ENCODE results near the gene CSNK1G2.

CSNK1G2 gene

DNA sequence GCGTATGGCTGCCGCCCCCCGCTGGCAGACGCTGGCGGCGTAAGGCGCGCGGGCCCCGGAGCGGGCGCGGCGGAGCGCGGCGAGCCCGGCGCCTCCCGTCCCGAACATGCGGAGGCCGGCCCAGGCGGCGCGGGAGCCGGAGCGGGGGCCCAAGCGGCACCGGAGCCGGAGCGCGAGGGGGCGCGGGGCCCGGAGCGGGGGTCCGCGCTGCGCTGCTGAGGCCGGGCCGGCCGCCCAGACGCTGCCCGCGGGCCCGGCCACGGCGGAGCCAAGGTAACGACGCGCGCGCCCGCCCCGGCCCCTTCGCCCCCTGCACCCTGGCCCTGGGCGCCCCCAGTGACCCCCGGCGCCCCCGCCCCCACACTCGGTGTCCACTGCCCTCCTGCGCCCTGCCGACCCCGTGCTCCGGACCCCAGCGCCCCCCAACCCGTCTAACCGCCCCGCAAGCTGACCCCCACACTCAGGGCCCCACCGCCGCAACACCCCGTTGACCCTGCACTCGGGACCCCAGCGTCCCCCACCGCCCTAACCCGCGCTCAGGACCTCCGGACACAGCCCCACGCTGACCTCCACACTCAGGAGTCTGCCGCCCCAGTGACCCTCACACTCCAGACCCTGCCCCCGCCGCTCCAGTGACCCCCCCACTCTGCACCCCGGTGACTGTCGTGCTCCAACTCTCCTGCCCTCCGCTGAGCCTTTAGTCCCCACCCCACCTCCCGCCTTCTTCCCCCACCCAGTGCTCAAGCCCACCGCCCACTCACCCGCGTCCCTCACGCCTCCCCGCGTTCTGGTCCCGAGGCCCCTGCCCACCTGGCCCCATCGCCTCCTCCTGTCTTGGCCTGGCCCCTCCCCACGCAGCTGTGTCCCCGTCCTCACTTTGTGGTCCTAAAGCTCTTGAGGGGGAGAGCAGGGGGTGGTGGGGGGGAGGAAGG, at the start of gene CSNK1G2:
Gene CSNK1G2 (plus strand): TSS at position 27 of the 932 bp plus-strand sequence. CDS start 28,601 bp downstream, outside the sequence.
- DNase-seq, result no peak

DNA sequence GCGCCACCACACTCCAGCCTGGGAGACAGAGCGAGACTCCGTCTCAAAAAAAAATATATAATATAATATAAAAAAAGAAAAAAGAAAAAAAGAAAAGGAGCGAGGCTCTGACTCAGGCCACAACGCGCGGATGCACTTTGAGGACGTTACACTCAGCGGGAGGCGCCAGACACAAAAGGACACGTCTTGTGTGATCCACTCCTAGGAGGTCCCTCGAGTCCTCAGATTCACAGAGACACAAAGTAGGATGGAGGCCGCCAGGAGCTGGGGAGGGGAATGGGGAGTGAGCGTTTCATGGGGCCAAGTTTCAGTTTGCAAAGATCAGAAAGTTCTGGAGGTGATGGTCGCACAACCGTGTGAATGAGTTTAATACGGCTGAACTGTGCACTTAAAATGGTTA, 47.2 kb upstream of the CSNK1G2 start:
- no peak for DNase-seq

DNA sequence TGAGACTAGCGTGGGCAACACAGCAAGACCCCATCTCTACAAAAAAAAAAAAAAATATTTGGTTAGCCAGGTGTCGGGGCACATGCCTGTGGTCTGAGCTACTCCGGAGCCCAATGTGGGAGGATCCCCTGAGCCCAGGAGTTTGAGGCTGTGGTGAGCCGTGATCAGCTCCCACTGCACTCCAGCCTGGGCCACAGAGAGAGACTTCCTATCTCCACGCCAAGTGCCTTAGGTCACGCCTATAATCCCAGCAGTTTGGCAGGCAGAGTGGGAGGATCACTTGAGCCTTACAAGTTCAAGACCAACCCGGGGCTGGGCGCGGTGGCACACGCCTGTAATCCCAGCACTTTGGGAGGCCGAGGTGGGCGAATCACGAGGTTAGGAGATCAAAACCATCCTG, 44.5 kb upstream of the CSNK1G2 start:
- DNase-seq, result no peak

DNA sequence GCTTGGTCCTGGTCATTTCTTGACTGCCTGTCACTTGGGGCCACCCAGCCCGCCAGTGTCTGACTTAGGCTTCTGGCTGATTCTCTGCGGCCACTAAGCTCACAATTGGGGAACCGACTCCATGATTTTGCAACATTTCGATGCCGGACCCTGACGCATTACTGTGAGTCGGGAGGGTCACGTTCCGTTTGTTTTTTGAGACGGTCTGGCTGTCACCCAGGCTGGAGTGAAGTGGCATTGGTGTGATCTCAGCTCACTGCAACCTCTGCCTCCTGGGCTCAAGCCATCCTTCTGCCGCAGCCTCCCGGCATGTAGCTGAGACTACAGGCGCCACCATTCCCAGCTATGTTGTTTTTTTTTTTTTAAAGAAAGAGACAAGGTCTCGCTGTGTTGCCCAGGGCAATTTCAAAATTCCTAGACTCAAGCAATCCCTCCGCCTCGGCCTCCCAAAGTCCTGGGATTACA, 39.0 kb upstream of the CSNK1G2 start:
- DNase-seq, result no peak

DNA sequence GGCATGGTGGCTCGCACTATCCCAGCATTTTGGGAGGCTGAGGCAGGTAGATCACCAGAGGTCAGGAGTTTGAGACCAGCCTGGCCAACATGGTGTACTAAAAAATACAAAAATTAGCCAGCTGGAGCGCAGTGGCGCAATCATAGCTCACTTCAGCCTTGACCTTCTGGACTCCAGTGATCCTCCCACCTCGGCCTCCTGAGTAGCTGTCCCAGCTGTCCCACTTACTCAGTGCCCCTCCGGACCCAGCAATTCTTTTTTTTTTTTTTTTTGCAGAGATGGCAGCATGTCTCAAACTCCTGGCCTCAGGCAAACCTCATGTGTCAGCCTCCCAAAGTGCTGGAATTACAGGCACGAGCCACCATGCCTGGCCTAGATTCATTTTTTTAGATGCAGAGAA, 38.0 kb upstream of the CSNK1G2 start:
- DNase-seq, result no peak

DNA sequence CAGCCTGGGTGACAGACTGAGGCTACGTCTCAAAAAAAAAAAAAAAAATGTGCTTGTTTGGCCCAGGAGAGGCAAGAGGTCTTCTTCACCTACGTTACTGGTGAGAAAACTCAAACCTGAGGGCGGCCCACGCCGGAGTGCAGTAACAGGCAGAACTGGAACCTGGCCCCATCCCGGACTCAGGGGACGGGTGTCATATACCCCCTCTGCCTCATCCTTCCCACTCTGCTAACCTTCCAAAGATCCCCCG, 36.2 kb upstream of the CSNK1G2 start:
- no peak for DNase-seq

DNA sequence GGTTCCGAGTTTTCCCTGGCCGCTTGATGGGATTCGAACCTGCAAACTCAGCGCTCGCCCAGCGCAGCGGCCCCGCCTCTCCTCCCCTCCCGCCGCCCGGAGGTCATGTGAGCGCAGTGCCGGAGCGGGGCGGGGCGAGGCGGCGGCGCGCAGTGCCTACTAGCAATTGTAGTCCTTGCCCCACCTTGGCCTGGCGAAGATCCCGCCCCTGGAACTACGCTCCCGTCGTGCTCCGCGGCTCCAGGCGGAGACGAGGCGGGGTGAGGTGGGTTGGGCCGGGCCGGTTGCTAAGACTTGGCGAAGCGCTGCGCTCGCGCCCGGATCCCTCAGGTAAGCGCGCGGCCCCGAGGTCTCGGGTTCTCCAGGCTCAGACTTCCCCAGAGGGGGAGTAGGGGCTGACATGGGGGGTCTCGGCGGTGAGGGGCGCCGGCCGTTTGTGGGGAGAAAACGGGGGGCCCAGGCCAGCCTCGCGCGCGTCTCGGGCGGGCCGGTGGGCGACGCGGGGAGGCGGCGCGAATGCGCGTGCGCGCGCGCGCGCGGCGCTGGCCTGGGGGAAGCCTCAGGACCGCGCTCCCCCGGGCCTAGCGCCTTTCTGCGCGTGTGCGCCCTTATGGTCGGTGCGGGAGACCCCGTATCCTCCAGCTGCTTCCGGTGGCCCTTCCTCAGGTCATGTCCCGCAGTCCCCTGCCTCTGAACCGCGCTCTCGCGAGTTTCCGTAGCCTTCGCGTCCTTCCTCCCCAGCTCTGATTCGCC, 35.7 kb upstream of the CSNK1G2 start, which contains the start of the genes ADAT3 and SCAMP4:
Gene ADAT3 (plus strand): TSS at position 290 of the 753 bp plus-strand sequence. CDS start 6,649 bp downstream, outside the sequence.
Gene SCAMP4 (plus strand): TSS at position 290 of the 753 bp plus-strand sequence. CDS start 9,621 bp downstream, outside the sequence.
- DNase-seq, result peak; percentile 98

DNA sequence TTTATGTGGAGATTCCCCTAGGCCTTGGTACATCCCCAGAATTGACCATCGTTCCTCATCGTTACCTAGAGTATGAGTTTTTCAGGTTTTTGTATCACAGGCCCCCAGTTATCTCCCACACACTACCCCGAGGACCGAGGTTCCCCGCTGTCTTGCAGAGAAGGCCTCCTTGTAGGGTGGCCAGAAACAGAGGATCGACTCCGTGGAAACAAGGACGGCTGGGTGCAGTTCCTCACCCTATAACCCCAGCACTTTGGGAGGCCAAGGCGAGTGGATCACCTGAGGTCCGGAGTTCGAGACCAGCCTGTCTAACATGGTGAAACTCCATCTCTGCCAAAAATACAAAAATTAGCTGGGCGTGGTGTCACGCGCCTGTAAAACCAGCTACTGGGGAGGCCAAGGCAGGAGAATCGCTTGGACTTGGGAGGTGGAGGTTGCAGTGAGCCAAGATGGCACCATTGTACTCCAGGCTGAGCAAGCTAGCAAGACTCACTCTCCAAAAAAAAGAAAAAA, 35.1 kb upstream of the CSNK1G2 start:
- no peak for DNase-seq

DNA sequence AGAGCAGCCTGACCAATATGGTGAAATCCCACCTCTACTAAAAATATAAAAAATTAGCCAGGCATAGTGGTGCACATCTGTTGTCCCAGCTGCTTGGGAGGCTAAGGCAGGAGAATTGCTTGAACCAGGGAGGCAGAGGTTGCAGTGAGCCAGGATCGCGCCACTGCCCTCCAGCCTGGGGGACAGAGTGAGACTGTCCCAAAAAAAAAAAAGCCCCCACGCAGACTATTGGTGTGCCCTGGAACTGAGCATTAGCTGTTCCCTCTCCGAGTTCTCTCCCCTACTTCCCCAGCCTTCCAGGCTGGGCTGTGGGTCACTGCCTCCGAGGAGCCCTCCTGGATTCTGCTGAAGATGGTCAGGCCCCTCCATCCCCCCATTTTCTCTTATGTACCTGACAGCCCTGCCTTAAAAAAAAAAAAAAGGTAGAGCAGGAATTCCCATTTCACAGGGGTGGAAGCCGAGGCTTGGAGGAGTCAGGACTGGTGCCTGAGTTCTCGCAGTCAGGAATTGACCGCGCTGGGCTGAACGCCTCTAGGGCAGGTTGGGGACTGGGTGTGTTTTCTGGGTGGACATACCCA, 33.9 kb upstream of the CSNK1G2 start:
- DNase-seq, result no peak

DNA sequence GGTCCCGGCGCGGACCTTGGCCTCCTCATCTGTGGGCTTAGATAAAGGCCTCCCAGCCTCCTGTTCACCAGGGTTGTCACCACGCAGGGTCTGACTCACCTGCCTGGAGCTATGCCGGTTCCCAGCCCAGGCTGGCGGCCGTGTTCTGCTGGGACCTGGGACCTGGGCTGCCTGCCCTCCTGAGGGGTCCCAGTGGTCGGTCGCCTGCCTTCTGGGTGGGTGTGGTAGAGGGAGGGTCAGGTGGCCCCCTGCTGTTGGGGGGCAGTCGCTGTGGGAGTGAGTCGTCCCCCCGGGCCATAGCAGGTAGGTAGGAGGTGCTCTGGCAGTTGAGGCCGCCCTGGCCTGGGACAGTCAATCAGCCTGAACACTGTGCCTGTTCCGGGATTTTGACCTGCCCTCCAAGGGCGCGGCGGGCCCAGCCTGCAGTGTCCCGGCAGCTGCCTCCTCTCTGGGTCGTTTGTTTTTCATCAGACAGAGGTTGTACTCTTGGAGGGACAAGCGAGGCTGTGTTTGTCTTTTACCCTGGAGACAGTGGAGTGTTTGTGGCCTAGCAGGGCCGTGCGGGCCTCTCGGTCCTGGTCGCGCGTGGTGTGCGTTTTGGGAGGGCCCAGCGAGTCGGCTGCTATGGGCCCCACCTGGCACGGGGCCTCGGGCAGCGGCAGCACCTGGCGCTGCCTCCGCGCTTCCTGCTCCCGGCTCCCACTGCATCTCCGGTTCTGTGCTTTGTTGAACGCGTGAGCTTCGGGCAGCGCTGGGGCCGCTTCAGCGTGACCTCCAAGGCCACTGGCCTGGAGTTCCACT, 33.2 kb upstream of the CSNK1G2 start:
- DNase-seq, result peak; percentile 85

DNA sequence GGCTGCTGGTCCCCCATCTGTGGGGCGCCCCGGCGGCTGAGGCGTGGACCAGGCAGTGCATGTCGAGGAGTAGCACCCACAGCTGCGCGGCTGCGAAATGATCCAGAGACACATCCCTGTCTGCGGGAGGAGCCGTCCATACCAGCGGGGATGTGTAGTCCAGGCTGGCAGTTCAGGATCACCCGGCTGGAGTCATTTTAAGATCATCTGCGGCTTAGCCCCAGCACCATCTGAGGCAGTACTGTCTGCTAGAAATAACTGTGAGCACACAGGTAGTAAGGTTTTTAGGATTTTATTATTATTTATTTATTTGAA, 32.7 kb upstream of the CSNK1G2 start:
- DNase-seq, result peak; percentile 72

DNA sequence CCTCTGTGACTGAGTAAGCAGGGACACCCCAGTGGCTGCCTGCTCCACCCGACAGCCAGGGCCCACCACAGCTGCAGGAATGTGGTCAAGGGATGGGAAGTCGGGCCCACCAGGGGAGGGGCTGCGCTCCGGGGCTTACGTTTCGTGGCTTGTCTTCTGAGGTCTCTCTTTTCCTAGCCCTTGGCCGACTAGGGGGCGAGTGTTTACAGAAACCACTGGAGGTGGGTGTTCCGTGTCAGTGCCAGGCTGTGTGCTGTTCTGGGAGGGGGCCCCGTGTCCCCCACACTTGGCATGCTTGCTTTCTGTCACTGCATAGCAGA, 31.3 kb upstream of the CSNK1G2 start:
- no peak for DNase-seq

DNA sequence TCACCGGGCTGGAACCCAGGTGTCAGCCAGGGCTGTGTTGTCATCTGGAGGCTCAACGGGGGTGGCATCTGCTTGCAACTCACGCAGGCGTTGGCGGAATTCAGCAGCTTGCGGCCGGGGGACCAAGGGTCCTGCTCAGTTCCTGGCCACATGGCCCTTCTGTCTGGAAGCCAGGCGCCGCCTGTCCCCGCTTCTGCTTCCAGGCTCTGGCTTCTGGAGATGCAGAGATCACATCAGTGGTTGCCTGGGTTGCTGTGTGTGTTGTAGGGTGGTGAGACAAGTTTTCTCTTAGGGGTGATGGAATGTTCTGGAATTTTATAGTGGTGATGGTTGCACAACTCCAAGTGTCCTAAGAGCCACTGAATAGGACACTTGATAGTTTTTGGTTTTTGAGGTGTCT, 30.8 kb upstream of the CSNK1G2 start:
- no peak for DNase-seq

DNA sequence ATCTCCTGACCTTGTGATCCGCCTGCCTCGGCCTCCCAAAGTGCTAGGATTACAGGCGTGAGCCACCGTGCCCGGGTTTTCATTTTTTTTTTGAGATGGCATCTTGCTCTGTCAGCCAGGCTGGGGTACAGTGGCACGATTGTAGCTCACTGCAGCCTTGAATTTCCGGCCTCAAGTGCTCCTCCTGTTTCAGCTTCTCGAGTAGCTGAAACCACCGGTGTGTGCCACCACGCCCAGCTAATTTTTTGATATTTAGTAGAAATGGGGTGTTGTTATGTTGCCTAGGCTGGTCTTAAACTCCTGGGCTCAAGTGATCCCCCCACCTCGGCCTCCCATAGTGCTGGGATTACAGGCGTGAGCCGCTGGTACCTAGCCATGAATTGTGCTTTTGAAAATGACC, 29.9 kb upstream of the CSNK1G2 start:
- DNase-seq, result no peak

DNA sequence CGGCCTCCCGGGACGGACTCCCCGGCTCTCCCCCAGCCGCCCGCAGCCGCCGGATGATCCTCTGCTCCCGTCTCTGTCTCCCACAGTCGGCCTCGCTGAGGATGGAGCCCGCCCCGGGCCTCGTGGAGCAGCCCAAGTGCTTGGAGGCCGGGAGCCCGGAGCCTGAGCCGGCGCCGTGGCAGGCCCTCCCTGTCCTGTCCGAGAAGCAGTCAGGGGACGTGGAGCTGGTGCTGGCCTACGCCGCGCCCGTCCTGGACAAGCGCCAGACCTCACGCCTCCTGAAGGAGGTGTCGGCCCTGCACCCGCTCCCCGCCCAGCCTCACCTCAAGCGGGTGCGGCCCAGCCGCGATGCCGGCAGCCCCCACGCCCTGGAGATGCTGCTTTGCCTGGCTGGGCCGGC, 29.0 kb upstream of the CSNK1G2 start:
- no peak for DNase-seq

DNA sequence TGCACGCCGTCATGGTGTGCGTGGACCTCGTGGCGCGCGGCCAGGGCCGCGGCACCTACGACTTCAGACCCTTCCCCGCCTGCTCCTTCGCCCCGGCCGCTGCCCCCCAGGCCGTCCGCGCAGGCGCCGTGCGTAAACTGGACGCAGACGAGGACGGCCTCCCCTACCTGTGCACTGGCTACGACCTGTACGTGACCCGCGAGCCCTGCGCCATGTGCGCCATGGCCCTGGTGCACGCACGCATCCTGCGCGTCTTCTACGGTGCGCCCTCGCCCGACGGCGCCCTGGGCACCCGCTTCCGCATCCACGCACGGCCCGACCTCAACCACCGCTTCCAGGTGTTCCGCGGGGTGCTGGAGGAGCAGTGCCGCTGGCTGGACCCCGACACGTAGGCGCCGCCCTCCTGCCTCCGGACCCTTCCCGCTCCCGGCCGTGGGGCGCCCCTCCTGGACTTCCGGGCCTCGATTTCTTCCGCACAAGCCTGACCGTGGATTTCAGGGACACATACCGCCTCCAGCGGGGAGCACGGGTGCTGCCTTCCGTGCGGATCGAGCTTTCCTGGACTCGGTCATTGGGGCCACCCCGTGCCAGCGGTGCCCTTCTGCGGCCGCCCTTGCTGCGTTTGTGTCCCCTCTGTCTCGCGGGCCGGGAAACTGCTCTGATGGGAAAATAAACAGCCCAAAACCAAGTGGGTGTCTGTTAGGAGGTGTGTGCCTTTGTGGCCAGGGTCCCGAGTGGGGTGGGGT, 28.0 kb upstream of the CSNK1G2 start:
- no peak for DNase-seq

DNA sequence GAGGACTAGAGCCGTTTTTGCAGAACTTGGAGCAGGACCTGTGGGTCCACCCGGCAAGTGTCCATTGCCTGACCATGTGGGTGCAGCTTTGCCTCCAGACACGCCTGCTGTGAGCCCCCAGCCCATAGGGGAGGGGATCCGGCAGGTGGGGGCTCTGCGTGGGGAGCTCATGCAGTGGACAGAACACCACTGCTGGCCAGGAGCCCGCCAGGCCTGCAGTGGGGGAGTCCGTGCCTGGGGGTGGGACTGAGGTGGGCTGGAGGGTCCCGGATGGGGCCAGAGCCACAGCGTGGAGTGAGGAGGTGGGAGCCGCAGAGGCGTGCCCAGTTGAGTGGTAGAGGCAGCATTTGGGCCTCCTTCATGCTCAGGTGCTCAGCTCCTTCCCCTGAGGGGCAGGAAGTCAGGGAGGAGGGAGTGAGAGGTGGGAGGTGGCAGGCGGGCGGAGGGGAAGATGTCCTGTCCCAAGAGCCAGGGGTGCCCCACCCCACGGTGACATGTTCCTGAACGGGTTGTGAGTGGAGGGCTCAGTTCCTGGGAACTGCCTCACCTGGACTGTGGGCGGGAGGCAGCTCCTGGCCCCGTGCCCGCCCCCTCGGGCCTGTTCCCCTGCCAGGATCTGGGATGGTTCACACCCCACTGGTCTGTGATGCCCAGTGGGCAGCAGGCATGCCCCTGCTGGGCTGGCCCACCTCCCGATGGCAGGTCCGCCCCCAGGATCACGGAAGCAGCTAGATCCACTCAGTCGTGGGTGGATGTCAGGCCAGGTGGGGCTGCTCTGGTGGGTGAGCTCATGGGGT, 27.0 kb upstream of the CSNK1G2 start:
- DNase-seq, result no peak

DNA sequence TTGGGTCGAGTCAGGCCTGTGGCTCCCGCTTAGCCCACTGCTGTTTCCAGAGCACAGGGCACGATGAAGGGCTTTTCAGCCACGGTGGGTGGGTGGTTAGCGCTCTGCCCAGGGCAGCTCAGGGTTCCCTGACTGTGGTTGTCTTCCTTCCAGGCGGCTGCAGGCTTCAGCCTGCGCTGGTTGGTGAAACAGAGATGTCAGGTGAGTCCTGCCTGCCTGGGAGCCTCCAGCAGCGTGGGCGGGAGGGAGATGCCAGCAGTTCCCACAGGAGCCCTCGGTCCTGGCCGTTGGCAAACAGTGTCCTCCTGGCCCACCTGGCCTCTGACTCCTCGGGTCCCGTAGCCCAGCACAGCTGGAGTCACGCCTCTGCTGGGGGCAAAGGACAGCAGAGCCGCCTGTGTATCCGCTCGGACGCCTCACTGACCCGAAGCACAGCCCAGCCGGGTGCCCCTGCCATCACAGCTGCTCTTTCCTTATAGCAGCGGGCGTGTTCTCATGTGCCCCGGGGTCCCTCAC, 26.1 kb upstream of the CSNK1G2 start:
- DNase-seq, result no peak

DNA sequence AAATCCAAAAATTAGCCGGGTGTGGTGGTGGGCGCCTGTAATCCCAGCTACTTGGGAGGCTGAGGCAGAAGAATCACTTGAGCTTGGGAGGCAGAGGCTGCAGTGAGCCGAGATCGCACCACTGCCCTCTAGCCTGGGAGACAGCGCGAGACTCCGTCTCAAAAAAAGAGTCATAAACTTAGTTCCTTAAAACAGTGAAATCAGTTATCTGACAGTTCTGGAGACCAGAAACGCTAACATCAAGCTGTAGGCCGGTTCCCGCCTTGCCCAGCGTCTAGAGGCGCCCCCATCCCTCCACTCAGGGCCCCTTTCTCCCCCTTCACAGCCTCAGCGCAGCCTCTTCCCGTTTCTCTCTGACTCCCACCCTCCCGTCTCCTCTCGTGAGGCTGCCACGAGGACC, 23.8 kb upstream of the CSNK1G2 start:
- DNase-seq, result no peak

DNA sequence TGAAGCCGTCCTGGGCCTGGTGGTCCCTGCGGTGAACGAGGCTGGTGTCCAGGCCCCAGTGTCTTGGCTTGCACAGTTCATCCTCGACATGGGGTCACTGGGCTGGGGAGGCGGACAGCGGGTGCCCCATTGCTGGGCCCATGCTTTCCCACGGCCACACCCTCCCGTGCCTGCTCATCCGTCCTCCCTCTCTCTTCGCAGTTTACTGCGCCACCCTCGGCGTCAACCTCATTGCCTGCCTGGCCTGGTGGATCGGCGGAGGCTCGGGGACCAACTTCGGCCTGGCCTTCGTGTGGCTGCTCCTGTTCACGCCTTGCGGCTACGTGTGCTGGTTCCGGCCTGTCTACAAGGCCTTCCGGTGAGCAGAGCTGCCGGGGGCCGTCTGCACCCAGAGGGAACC, 23.0 kb upstream of the CSNK1G2 start:
- DNase-seq, result no peak

DNA sequence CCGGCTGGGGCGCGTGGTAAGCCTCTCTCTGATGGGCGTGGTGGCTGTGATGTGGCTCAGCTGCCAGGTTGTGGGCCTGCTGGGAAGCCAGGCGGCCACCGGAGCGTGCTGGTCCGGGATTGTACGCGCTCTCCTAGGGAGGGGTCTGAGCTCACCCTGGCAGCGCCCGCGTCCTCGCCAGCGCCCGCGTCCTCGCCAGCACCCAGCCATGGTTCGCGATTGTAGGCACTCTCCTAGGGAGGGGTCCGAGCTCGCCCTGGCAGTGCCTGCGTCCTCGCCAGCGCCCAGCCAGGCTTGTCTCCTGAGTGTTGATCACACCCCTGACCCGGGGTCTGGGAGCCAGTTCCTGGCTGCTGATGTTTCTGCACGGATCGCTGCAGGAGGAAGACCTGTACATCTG, 22.0 kb upstream of the CSNK1G2 start:
- no peak for DNase-seq

All from DMS53 (cell line).